GM12864 (cell line): Measurements from ENCODE around the gene SNCB.

ENCODE experiments used
- DNase-seq: peaks from one replicate; pipeline ENCODE4 v3.0.0-alpha.2; 2011; ENCODE audit warnings: low read depth
- H3K4me3 ChIP-seq: 2 replicates; pipeline ENCODE4 v1.5.1; 2011; ENCODE audit warnings: mild to moderate bottlenecking, low read depth, low read length, control low read depth
- TF ChIP-seq, protein P1 (sequence below): IDR thresholded peaks from 2 replicates; pipeline ENCODE4 v1.5.1; 2011; ENCODE audit warnings: low read depth, mild to moderate bottlenecking, moderate library complexity, low read length, control low read depth, inconsistent platforms; ENCODE audit errors: missing control alignments

SNCB gene

DNA sequence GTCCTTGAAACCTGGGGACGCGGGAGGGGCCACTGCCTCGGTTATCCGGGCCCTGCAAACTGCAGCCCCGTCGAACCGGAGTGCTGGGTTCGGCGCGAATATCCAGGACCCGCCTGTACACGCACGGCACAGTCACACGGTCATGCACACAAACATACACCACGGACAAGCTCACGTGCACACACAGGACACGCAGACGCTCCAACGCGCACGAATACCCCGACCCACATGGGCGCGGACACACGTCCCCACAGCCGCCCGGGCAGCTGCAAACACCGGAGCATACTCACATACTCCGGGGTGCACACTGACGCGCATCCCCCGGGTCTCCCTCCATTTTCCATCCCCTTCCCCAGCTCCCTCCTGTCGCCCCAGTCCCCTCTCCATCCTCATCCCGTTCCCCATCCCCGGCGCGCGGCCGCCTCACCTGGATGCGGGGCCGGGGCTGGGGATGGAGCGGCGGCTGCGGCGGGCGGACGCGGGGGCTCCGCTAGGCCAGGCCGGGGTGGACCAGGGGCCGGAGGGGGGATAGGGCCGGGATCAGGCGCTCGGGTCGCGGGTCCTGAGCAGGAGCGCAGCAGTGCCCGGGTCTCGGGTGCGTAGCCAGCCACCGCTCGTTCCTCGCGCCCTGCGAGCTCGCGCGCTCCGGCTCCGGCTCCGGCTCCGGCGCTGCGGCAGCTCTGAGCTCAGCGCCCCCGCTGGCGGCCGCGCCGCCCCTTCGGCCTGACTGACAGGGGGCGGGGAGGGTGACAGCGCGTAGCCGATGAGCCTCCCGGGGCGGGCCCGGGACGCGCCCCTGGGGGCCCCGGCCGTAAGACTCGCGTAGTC is at the start of gene SNCB, which contains the start of gene EIF4E1B:
TSS of gene SNCB (minus strand) at position 682 of the 828 bp plus-strand sequence. CDS start 880 bp downstream, outside the sequence.
TSS of gene EIF4E1B (plus strand) at position 823 of the 828 bp plus-strand sequence. CDS start 12,113 bp downstream, outside the sequence.
- no peak for DNase-seq
- H3K4me3 ChIP-seq: no peak within 1 kb of the TSS; the same call in 1 of the 2 replicates

GRCh38 chr5:176679365-176680225 is 49.3 kb upstream of the SNCB start:
- TF ChIP-seq, protein P1, sequence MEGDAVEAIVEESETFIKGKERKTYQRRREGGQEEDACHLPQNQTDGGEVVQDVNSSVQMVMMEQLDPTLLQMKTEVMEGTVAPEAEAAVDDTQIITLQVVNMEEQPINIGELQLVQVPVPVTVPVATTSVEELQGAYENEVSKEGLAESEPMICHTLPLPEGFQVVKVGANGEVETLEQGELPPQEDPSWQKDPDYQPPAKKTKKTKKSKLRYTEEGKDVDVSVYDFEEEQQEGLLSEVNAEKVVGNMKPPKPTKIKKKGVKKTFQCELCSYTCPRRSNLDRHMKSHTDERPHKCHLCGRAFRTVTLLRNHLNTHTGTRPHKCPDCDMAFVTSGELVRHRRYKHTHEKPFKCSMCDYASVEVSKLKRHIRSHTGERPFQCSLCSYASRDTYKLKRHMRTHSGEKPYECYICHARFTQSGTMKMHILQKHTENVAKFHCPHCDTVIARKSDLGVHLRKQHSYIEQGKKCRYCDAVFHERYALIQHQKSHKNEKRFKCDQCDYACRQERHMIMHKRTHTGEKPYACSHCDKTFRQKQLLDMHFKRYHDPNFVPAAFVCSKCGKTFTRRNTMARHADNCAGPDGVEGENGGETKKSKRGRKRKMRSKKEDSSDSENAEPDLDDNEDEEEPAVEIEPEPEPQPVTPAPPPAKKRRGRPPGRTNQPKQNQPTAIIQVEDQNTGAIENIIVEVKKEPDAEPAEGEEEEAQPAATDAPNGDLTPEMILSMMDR: no peak
- no peak for DNase-seq
- no peak overlapping the region for H3K4me3 ChIP-seq

More for the DNA sequence above, at the start of gene SNCB, which contains the start of gene EIF4E1B:
- TF ChIP-seq, protein P1: no peak

- TF ChIP-seq, protein P1: no peak
- no peak for DNase-seq
- no peak overlapping the region for H3K4me3 ChIP-seq
These were observed 48.2 kb upstream of the SNCB start for GRCh38 chr5:176678584-176678983.

GRCh38 chr5:176677209-176677939 is 47.0 kb upstream of the SNCB start:
- TF ChIP-seq, protein P1: no peak
- H3K4me3 ChIP-seq: no peak overlapping the region
- DNase-seq: no peak

GRCh38 chr5:176676361-176676824 is 46.1 kb upstream of the SNCB start:
- DNase-seq: no peak
- H3K4me3 ChIP-seq: no peak overlapping the region
- TF ChIP-seq, protein P1: no peak

DNA sequence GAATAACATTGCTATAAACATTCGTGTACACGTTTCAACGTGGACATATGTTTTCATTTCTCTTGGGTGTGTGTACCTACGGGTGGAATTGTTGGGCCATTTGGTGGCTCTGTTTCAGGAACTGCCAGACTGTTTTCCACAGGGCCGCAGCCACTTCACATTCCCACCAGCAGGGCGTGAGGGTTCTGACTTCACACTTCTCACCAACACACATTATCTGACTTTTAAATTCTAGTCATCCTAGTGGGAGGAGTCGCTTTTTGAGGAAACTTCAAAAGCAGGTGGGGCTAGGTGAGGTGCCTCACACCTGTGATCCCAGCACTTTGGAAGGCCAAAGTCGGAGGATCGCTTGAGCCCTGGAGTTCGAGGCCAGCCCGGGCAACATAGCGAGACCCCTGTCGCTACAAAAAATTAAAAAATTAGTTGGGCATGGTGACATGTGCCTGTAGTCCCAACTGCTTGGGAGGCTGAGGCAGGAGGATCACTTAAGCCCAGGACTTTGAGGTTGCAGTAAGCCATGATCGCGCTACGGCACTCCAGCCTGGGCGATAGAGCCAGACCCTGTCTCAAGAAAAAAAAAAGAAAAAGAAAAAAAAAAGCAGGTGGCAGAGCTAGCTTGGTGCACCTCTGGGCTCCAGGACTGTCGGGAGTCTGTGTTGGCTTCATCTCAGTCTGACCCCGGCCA is 45.5 kb upstream of the SNCB start:
- TF ChIP-seq, protein P1: peak; percentile 38
- DNase-seq: no peak
- no peak overlapping the region for H3K4me3 ChIP-seq
